T-helper 9 cell (primary cell): ENCODE data around the gene FGFR3.

Experiments used
- DNase-seq: peaks from one replicate; pipeline ENCODE4 v3.0.0-alpha.2; 2020

Gene FGFR3

DNA sequence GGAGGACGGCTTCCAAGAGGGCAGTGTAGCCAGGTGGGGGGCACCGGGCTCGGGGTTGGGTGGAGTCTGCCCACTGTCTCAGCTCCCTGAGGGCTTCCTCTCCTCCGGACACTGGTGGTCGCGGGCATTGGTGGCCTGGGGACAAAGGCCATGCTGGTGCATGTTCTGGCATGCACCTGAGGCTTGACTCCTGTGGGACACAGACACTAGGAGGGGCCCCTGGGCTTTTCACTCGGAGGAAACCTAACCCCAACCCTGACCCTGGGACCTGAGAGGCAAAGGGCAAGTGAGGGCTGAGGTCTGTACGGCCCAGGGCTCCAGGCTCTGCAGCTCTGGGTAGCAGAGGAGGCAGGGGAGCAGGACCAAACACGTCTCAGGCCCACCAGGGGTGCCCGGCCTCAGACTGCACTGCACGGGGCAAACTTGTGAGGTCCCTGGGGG, 22.3 kb upstream of the FGFR3 start:
- DNase-seq: no peak

GRCh38 chr4:1771555-1772305, 21.4 kb upstream of the FGFR3 start:
- no peak for DNase-seq

GRCh38 chr4:1772853-1773538, 20.1 kb upstream of the FGFR3 start:
- DNase-seq: no peak

DNA sequence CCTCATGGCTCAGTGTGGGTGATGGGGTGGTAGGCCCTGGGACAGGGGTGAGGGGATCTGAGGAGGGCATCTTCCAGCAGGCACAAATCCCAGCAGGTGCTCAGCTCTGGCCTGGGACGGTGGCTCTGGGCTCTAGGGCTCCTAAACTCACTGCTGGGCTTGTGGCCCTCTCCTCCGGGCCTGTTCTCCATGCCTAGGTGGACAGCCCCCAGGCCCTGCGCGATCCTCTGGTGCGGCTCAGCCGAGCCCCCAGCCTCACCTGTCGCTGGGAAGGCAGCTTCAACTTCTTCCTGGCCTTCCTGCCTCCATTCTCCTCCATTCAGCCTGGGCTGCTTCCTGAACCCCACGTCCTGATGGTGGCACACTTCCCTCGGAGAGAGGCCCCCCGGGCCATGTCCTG, 19.3 kb upstream of the FGFR3 start:
- no peak for DNase-seq

- no peak for DNase-seq
Observed at GRCh38 chr4:1775731-1776500, 17.2 kb upstream of the FGFR3 start.

DNA sequence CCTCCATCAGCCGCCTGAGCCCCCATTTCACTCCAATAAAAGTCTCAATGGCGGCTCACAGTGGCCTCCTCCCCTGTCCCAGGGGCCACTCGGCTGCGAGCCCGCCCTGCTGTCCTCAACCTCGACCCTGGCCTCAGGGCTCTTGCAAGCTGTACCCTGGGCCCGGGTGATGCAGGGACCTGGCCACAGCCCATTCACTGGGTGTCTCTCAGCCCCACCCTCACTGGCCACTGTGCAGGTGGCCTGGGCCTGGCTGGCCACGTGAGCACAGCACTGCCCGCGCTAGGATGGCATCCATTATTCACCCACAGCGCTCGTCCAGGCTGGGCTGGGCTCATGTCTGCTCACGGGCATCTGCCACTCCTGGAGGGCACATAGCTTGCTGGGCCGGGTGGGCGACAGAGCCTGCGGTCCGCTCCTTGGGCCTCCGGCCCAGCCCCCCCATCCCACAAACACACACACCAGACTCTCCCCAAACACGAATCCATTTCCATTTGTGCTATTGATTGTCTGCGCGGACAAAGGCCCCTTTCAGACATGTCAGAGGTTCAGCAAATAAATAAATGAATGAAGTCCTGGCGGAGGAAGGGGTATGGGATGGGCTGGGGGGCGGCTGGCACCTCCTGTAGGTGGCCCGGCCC, 16.5 kb upstream of the FGFR3 start:
- DNase-seq: no peak

DNA sequence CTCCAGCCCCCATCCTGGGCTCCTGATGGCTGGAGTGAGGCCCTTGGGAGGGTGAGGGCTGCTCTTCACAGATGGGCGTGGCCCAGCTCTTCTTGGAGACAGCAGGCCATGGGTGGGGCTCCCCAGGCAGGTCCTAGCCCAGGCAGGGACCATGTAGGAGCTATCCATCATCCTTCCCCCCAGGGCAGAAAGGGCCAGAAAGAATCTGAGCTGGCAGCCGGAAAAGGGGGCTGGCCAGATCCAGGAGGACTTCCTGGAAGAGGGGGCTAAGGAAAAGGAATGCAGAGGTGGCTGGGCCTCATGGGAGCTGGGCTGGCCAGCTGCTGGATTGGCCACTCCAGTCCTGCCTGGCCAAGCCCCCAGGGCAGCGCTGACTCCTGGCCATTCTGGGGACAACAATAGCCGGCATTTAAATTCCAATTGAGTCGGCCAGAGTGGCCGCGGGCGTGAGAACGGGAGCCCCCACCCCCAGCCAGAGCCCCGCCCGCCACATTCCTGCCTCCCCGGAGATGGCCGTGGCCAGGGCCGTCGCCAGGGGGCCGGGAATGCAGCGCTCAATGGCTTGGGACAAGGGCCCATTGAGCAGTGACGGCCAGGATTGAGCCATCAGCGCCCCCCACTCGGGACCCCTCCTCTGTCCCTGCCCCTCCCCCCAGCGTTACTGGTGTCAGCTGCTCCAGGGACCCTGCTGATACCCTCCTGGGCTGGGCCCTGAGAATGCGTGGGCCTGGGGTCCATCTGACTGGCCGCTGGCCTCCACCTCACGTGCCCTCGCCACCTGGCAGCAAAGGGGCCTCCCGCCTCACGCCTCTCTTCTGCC, 15.1 kb upstream of the FGFR3 start:
- no peak for DNase-seq

GRCh38 chr4:1778642-1779392, 14.3 kb upstream of the FGFR3 start:
- DNase-seq: no peak

GRCh38 chr4:1779588-1780382, 13.3 kb upstream of the FGFR3 start:
- DNase-seq: no peak

DNA sequence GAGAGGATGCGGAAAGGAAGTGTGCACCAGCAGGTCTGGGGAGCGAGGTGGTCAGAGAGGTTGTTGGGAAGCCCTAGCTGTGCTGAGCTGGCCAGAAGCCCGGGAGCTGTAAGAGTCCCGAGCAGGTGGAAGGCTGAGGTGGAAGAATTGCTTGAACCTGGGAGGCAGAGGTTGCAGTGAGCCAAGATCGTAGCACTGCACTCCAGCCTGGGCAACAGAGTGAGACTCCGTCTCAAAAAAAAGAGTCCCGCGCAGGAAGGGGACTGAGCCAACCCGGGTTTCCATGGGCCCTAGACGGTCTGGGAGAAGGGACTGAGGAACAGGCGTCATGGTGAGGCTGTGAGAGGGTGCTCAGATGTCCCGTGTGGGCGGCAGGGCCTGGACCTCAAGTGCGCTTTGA, 12.7 kb upstream of the FGFR3 start:
- DNase-seq: no peak

GRCh38 chr4:1783015-1783414, 10.1 kb upstream of the FGFR3 start:
- no peak for DNase-seq

DNA sequence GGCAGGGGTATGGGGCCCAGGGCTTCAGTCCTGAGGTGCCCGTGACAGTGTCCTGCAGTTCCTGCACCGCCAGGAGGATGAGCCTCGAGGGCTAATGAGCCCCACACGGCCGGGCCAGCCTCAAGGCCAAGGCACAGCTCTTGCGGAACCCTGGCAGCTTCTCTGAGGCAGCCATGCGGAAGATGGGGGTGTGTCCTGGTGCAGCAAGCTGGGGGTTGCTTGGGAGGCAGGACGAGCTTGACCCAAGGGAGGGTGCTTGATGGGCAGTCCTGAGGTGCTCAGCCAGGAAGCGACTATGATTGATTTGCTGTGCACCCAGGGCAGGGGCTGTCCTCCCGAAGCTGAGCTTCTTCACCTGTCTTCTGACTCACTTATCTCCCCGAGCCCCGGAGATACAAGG, 9.1 kb upstream of the FGFR3 start:
- no peak for DNase-seq

DNA sequence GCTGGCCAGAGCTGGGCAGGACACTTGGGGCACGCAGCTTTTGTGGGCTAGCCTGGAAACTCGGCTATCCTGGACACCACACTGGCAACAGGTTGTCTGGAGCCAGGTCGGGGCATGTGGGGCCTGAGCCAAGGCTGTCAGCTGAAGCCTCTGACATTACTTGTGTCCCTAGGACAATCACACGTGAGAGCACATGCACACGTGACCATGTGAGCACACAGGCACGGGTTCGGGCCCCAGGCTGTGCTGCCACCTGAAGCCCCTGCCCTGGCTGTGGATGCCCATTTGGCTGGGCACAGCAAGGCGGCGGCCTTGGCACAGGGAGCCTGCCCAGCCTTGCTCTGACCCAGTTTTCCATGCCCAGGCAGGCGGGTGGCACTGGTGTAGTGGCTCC, 8.7 kb upstream of the FGFR3 start:
- DNase-seq: no peak

- no peak for DNase-seq
Observed at GRCh38 chr4:1784789-1785591, 8.1 kb upstream of the FGFR3 start.

DNA sequence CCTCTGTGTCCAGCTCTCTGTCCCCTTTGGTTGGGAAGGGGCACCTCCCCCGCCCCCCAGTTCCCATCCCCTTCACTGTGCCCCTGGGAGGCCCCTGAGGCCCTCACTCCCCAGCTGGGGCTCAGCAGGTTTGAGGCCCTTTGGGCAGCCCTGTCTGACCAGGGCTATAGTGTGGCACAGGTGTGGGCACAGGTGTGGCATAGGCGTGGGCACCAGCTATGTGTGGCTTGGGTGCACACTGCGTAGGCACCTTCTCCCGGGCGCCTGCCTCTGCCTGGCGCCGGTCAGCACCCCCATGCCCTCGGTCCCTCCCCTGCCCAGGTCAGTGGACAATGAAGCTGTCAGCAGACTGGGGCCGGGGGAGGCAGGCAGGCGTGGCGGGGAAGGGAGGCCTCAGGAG, 7.5 kb upstream of the FGFR3 start:
- DNase-seq: no peak

GRCh38 chr4:1786544-1787362, 6.3 kb upstream of the FGFR3 start:
- no peak for DNase-seq

- DNase-seq: no peak
Observed at GRCh38 chr4:1787411-1788077, 5.5 kb upstream of the FGFR3 start.

GRCh38 chr4:1788254-1788973, 4.7 kb upstream of the FGFR3 start:
- no peak for DNase-seq
